Fibroblast of mammary gland (primary cell): ENCODE data around the gene AMPD2.
"Not testable (repeated sequence)": the region's sequence is repeated elsewhere in the genome, so short reads cannot be mapped to it uniquely, and the experiment has no call there.

Experiments
- DNase-seq: peaks from one replicate; pipeline ENCODE4 v3.0.0-alpha.2; 2010; ENCODE audit warnings: low read depth
- H3K4me3 ChIP-seq: 2 replicates; pipeline ENCODE4 v1.5.1; 2011; ENCODE audit warnings: low read depth, mild to moderate bottlenecking, low read length, moderate library complexity; ENCODE audit not compliant: control insufficient read depth
- TF ChIP-seq, protein P1 (sequence below): conservative IDR thresholded peaks from 2 replicates; pipeline ENCODE4 v1.5.1; 2011; ENCODE audit warnings: low read depth, low read length, inconsistent platforms; ENCODE audit not compliant: control insufficient read depth, insufficient read depth

Gene AMPD2

GRCh38 chr1:109657395-109657794 lies 37.8 kb downstream of the AMPD2 start:
- no peak for DNase-seq
- TF ChIP-seq, protein P1, sequence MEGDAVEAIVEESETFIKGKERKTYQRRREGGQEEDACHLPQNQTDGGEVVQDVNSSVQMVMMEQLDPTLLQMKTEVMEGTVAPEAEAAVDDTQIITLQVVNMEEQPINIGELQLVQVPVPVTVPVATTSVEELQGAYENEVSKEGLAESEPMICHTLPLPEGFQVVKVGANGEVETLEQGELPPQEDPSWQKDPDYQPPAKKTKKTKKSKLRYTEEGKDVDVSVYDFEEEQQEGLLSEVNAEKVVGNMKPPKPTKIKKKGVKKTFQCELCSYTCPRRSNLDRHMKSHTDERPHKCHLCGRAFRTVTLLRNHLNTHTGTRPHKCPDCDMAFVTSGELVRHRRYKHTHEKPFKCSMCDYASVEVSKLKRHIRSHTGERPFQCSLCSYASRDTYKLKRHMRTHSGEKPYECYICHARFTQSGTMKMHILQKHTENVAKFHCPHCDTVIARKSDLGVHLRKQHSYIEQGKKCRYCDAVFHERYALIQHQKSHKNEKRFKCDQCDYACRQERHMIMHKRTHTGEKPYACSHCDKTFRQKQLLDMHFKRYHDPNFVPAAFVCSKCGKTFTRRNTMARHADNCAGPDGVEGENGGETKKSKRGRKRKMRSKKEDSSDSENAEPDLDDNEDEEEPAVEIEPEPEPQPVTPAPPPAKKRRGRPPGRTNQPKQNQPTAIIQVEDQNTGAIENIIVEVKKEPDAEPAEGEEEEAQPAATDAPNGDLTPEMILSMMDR = no peak

GRCh38 chr1:109657970-109658369 lies 38.3 kb downstream of the AMPD2 start:
- TF ChIP-seq, protein P1 = no peak
- no peak for DNase-seq
- no peak overlapping the region for H3K4me3 ChIP-seq

More at GRCh38 chr1:109657395-109657794, 37.8 kb downstream of the AMPD2 start:
- no peak overlapping the region for H3K4me3 ChIP-seq

GRCh38 chr1:109658533-109659042 lies 39.0 kb downstream of the AMPD2 start:
- H3K4me3 ChIP-seq = no peak overlapping the region
- TF ChIP-seq, protein P1 = no peak
- no peak for DNase-seq

DNA sequence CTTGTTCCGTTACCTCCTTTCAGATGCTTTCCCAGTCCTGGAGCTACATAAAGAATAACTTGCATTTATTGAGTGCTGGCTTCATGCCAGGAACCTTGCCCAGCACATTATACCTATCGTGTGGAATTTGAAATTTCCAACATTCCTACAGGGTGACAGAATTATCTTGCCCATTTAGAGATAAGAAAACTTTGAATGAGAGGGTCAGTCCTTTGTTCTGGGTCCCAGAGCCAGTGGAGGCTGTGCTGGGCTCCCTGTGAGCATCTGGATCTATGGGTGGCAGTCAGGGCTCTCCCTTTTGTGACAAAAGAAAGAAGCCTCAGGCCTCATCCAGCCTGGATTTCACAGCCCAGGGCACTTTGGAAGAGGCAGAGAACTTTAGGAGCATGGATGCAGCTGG lies 39.5 kb downstream of the AMPD2 start:
- no peak for DNase-seq
- TF ChIP-seq, protein P1 = no peak
- H3K4me3 ChIP-seq = no peak overlapping the region

DNA sequence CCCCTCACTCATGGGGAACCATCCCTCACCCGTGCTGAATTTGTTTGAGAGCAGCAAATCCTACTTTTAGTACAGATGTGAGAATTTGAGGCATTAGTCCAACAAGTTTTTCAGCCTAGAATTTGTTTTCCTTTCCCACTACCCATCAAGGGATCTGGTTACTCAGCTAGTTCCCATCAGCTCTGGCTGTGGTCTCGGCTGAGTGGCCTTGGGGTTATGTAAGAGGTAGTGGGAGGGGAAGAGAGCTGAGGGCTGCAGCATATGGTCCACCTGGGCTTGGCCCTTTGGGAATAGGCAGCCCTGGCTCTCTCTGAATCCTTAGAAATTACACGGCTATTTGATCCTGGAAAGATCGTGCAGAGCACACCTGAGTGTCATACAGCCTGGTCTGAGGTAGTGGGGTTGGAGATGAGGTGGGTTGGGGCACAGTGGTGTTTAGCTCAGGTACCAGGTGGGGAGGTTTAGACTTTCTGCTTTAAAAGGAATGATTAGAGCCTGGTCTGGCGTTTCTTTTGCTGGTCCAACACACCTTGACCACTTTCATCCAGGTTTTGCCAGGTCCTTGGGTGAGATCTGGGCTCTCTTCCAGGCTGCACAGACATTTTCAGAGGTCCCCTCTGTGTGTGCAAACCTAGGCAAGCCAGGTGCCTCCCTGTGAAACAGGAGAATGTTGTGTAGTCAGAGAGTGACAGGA lies 40.5 kb downstream of the AMPD2 start:
- DNase-seq = no peak

DNA sequence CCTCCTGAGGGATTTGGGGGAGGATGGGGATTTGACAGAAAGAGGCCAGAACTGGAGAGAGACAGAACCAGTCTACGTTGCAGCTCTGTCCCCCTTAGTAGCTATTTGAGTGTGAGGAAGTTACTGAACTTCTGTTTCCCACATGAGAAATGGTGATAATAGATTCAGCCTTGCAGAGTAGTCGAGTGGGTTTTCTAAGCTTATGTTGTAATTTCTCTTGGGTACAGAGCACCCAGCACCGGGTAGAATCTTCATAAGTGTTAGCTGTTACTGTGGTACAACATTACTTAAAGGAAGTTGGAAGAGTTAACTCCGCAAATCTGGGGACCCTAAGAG lies 41.0 kb downstream of the AMPD2 start:
- not testable (repeated sequence) for H3K4me3 ChIP-seq, DNase-seq

More for the DNA sequence above, 40.5 kb downstream of the AMPD2 start:
- TF ChIP-seq, protein P1 = no peak
- H3K4me3 ChIP-seq = no peak overlapping the region

DNA sequence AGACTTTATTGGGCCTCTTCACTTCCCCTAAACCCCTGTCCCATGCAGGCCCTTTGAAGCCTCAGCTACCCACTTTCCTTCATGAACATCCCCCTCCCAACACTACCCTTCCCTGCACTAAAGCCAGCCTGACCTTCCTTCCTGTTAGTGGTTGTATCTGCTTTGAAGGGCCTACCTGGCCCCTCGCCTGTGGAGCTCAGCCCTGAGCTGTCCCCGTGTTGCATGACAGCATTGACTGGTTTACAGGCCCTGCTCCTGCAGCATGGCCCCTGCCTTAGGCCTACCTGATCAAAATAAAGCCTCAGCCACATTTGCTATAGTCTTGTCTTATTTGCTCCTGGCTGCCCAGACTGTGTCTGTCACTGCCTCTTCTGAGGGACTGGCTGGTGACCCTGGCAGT lies 41.8 kb downstream of the AMPD2 start:
- no peak for DNase-seq
- TF ChIP-seq, protein P1 = no peak
- no peak overlapping the region for H3K4me3 ChIP-seq
